ENCODE results near the gene MCTP1.

The MCTP1 gene

DNA sequence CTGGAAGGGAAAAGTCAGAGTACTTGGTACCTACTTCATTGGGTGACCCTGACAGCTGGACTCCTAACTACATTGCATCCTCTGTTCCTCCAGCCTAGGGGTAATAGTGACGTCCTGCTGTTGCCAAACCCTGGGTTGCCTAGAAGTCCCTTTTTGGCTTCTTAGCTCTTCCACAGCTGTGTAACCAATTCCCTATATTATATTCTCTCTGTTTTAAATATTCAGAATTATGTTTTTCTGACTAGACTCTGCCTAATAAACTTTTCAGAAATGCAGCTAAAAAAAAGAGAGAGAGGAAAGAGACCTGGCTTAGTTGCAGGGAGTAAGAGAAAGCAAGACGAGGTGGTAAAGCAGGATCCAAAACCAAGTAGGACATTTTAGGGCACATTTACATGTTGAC, 28.4 kb downstream of the MCTP1 start:
- no peak overlapping the region for H3K27ac ChIP-seq (ENCODE audit: low read depth, low read length)
- no peaks in the 10 kb centered on the region for H3K9me2 ChIP-seq (replicated peaks; ENCODE audit: control insufficient read depth, low read length)
- no peaks in the 10 kb centered on the region for H3K79me2 ChIP-seq (ENCODE audit: control insufficient read depth, low read length)
- H3K4me1 ChIP-seq (ENCODE audit: control insufficient read depth, low read length): no peaks in the 10 kb centered on the region
- H4K20me1 ChIP-seq (ENCODE audit: control insufficient read depth, insufficient read depth, low read depth, low read length): no peaks in the 10 kb centered on the region
- H3K9me3 ChIP-seq (ENCODE audit: control insufficient read depth, insufficient read depth, low read length): no peaks in the 10 kb centered on the region
- H3K27me3 ChIP-seq (ENCODE audit: control insufficient read depth, low read length): no peaks in the 10 kb centered on the region
- no peaks in the 10 kb centered on the region for H3F3A ChIP-seq (ENCODE audit: control insufficient read depth, insufficient read depth)
- no peaks in the 10 kb centered on the region for H3K36me3 ChIP-seq (ENCODE audit: control insufficient read depth, low read length)
- TF ChIP-seq, protein P1, sequence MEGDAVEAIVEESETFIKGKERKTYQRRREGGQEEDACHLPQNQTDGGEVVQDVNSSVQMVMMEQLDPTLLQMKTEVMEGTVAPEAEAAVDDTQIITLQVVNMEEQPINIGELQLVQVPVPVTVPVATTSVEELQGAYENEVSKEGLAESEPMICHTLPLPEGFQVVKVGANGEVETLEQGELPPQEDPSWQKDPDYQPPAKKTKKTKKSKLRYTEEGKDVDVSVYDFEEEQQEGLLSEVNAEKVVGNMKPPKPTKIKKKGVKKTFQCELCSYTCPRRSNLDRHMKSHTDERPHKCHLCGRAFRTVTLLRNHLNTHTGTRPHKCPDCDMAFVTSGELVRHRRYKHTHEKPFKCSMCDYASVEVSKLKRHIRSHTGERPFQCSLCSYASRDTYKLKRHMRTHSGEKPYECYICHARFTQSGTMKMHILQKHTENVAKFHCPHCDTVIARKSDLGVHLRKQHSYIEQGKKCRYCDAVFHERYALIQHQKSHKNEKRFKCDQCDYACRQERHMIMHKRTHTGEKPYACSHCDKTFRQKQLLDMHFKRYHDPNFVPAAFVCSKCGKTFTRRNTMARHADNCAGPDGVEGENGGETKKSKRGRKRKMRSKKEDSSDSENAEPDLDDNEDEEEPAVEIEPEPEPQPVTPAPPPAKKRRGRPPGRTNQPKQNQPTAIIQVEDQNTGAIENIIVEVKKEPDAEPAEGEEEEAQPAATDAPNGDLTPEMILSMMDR (IDR thresholded peaks at IDR 0.05; ENCODE audit: low read depth, low read length, poor library complexity, severe bottlenecking): no peak
- no peak for TF ChIP-seq EZH2phosphoT487 (IDR thresholded peaks at IDR 0.05; ENCODE audit: borderline replicate concordance, low read length)
- no peak overlapping the region for H3K4me2 ChIP-seq (ENCODE audit: low read length)
- H3K4me3 ChIP-seq (ENCODE audit: low read length): no peak overlapping the region

DNA sequence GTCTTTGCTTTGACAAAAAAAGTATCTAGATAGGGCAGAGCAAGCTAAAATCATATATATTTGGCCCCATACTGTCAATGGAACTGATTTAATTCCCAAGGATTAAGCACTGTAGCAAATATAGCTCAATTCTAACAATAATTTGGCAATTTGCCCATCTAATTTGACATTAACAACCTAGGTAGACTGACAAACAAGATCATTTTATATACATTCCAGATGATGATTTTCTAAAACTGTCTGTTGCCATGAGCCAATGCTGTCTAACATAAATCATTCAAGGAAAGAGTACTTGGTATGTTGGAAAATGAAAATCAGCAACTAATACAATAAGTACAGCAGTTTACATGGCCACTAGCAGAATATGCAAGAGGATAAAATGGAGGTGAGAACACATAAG, 32.1 kb downstream of the MCTP1 start:
- TF ChIP-seq EZH2phosphoT487 (IDR thresholded peaks at IDR 0.05; ENCODE audit: borderline replicate concordance, low read length): no peak
- TF ChIP-seq, protein P1 (IDR thresholded peaks at IDR 0.05; ENCODE audit: low read depth, low read length, poor library complexity, severe bottlenecking): no peak
- H4K20me1 ChIP-seq (ENCODE audit: control insufficient read depth, insufficient read depth, low read depth, low read length): no peaks in the 10 kb centered on the region
- H3K9me3 ChIP-seq (ENCODE audit: control insufficient read depth, insufficient read depth, low read length): no peaks in the 10 kb centered on the region
- H3K27ac ChIP-seq (ENCODE audit: low read depth, low read length): no peak overlapping the region
- H3F3A ChIP-seq (ENCODE audit: control insufficient read depth, insufficient read depth): no peaks in the 10 kb centered on the region
- no peak overlapping the region for H3K4me2 ChIP-seq (ENCODE audit: low read length)
- H3K36me3 ChIP-seq (ENCODE audit: control insufficient read depth, low read length): no peaks in the 10 kb centered on the region
- no peaks in the 10 kb centered on the region for H3K27me3 ChIP-seq (ENCODE audit: control insufficient read depth, low read length)
- no peaks in the 10 kb centered on the region for H3K9me2 ChIP-seq (replicated peaks; ENCODE audit: control insufficient read depth, low read length)
- no peak overlapping the region for H3K4me3 ChIP-seq (ENCODE audit: low read length)
- H3K4me1 ChIP-seq (ENCODE audit: control insufficient read depth, low read length): no peaks in the 10 kb centered on the region
- no peaks in the 10 kb centered on the region for H3K79me2 ChIP-seq (ENCODE audit: control insufficient read depth, low read length)

DNA sequence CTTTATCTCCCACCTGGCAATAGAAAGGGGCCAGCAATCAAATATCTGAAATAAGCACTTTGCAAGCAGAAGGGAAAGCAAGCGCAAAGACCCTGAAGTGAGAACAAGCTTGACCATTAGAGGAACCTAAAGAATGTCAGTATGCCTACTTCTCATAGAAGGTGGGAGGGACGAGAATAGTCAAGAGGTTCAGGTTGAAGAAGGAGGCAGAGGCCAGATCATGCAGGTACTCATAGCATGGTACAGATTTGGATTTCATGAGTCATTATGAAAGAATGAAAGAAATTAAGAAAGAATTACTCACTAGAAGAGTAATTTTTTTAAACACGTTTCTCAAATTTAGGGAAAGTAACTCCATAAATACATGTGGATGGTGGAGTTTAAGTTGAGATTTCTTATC, 33.7 kb downstream of the MCTP1 start:
- no peaks in the 10 kb centered on the region for H3K9me3 ChIP-seq (ENCODE audit: control insufficient read depth, insufficient read depth, low read length)
- H3K36me3 ChIP-seq (ENCODE audit: control insufficient read depth, low read length): no peaks in the 10 kb centered on the region
- H3K27me3 ChIP-seq (ENCODE audit: control insufficient read depth, low read length): no peaks in the 10 kb centered on the region
- no peak overlapping the region for H3K27ac ChIP-seq (ENCODE audit: low read depth, low read length)
- H4K20me1 ChIP-seq (ENCODE audit: control insufficient read depth, insufficient read depth, low read depth, low read length): no peaks in the 10 kb centered on the region
- no peak overlapping the region for H3K4me2 ChIP-seq (ENCODE audit: low read length)
- H3F3A ChIP-seq (ENCODE audit: control insufficient read depth, insufficient read depth): no peaks in the 10 kb centered on the region
- H3K9me2 ChIP-seq (replicated peaks; ENCODE audit: control insufficient read depth, low read length): no peaks in the 10 kb centered on the region
- TF ChIP-seq, protein P1 (IDR thresholded peaks at IDR 0.05; ENCODE audit: low read depth, low read length, poor library complexity, severe bottlenecking): no peak
- TF ChIP-seq EZH2phosphoT487 (IDR thresholded peaks at IDR 0.05; ENCODE audit: borderline replicate concordance, low read length): no peak
- no peaks in the 10 kb centered on the region for H3K79me2 ChIP-seq (ENCODE audit: control insufficient read depth, low read length)
- no peak overlapping the region for H3K4me3 ChIP-seq (ENCODE audit: low read length)
- no peaks in the 10 kb centered on the region for H3K4me1 ChIP-seq (ENCODE audit: control insufficient read depth, low read length)

DNA sequence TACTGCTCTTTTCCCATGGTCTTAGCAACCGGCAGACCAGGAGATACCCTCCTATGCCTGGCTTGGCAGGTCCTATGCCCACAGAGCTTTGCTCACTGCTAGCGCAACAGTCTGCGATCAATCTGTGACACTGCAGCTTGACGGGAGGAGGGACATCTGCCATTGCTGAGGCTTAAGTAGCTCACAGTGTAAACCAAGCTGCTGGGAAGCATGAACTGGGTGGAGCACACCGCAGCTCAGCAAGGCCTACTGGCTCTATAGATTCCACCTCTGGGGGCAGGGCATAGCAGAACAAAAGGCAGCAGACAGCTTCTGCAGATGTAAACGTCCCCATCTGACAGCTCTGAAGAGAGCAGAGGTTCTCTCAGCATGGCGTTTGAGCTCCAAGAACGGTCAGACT, 40.4 kb downstream of the MCTP1 start:
- H3K4me3 ChIP-seq (ENCODE audit: low read length): no peak overlapping the region
- H3K27ac ChIP-seq (ENCODE audit: low read depth, low read length): no peak overlapping the region
- H3K79me2 ChIP-seq (ENCODE audit: control insufficient read depth, low read length): no peaks in the 10 kb centered on the region
- no peaks in the 10 kb centered on the region for H3K36me3 ChIP-seq (ENCODE audit: control insufficient read depth, low read length)
- H3K4me2 ChIP-seq (ENCODE audit: low read length): no peak overlapping the region
- TF ChIP-seq, protein P1 (IDR thresholded peaks at IDR 0.05; ENCODE audit: low read depth, low read length, poor library complexity, severe bottlenecking): no peak
- no peak for TF ChIP-seq EZH2phosphoT487 (IDR thresholded peaks at IDR 0.05; ENCODE audit: borderline replicate concordance, low read length)
- no peaks in the 10 kb centered on the region for H3K9me2 ChIP-seq (replicated peaks; ENCODE audit: control insufficient read depth, low read length)
- H3K4me1 ChIP-seq (ENCODE audit: control insufficient read depth, low read length): no peaks in the 10 kb centered on the region
- H3F3A ChIP-seq (ENCODE audit: control insufficient read depth, insufficient read depth): no peaks in the 10 kb centered on the region
- H4K20me1 ChIP-seq (ENCODE audit: control insufficient read depth, insufficient read depth, low read depth, low read length): no peaks in the 10 kb centered on the region
- no peaks in the 10 kb centered on the region for H3K9me3 ChIP-seq (ENCODE audit: control insufficient read depth, insufficient read depth, low read length)
- H3K27me3 ChIP-seq (ENCODE audit: control insufficient read depth, low read length): no peaks in the 10 kb centered on the region
